HS-27A (cell line): ENCODE measurements around the gene AP3D1.

Experiments
- DNase-seq: peaks from one replicate; pipeline ENCODE4 v3.0.0-alpha.2; 2012; ENCODE audit warnings: low read depth, missing footprints

Gene AP3D1

GRCh38 chr19:2061495-2062388 lies 89.6 kb downstream of the AP3D1 start:
- DNase-seq = peak; percentile 88

GRCh38 chr19:2060884-2061494 lies 90.4 kb downstream of the AP3D1 start:
- DNase-seq = no peak

- DNase-seq = no peak
These were observed 91.8 kb downstream of the AP3D1 start for GRCh38 chr19:2059422-2060201.

- no peak for DNase-seq
These were observed 92.6 kb downstream of the AP3D1 start for GRCh38 chr19:2058570-2059421.

- no peak for DNase-seq
These were observed 93.6 kb downstream of the AP3D1 start for GRCh38 chr19:2057484-2058469.

- no peak for DNase-seq
These were observed 94.6 kb downstream of the AP3D1 start for GRCh38 chr19:2056837-2057192.

GRCh38 chr19:2055931-2056836 lies 95.2 kb downstream of the AP3D1 start:
- DNase-seq = no peak

GRCh38 chr19:2054763-2055162 lies 96.6 kb downstream of the AP3D1 start:
- no peak for DNase-seq

GRCh38 chr19:2053601-2054389 lies 97.6 kb downstream of the AP3D1 start:
- no peak for DNase-seq

GRCh38 chr19:2051773-2052704 lies 99.3 kb downstream of the AP3D1 start:
- no peak for DNase-seq

GRCh38 chr19:2050991-2051772 lies 100.2 kb downstream of the AP3D1 start, which contains the start of gene MKNK2:
Gene MKNK2 (minus strand): TSS chr19:2051244. CDS start chr19:2050851, 393 bp downstream.
- no peak for DNase-seq
